Measurements from ENCODE around the gene TRIM17. TPM values are rescaled to one million over a fixed set of nuclear protein-coding genes. Genes with fewer than 3 reads are reported as not detected.

The TRIM17 gene
- total RNA-seq, 2 donors from 2014 or later = 1.7 to 1.9 TPM

- no peak for ATAC-seq (replicated peaks)
- H3K27ac Mint-ChIP-seq = no peak overlapping the region
- peaks cover 5% of the 10 kb centered on the region for H3K36me3 Mint-ChIP-seq (ENCODE audit: low read depth)
- no peak overlapping the region for H3K4me3 Mint-ChIP-seq
- H3K4me1 Mint-ChIP-seq = no peaks in the 10 kb centered on the region
- no peaks in the 10 kb centered on the region for H3K9me3 Mint-ChIP-seq
- peaks cover 5% of the 10 kb centered on the region for H3K27me3 Mint-ChIP-seq
Observed at GRCh38 chr1:228376262-228376628, 40.4 kb downstream of the TRIM17 start.

- no peak for ATAC-seq (replicated peaks)
- H3K4me3 Mint-ChIP-seq = no peak overlapping the region
- no peaks in the 10 kb centered on the region for H3K9me3 Mint-ChIP-seq
- no peak overlapping the region for H3K27ac Mint-ChIP-seq
- H3K4me1 Mint-ChIP-seq = no peaks in the 10 kb centered on the region
- peaks cover 5% of the 10 kb centered on the region for H3K27me3 Mint-ChIP-seq
- H3K36me3 Mint-ChIP-seq (ENCODE audit: low read depth) = peaks cover 5% of the 10 kb centered on the region
Observed at GRCh38 chr1:228375578-228376261, 40.9 kb downstream of the TRIM17 start.

GRCh38 chr1:228374711-228375577, 41.7 kb downstream of the TRIM17 start:
- H3K36me3 Mint-ChIP-seq (ENCODE audit: low read depth) = peaks cover 5% of the 10 kb centered on the region
- no peak for ATAC-seq (replicated peaks)
- no peaks in the 10 kb centered on the region for H3K4me1 Mint-ChIP-seq
- H3K27me3 Mint-ChIP-seq = peaks cover 5% of the 10 kb centered on the region
- no peak overlapping the region for H3K4me3 Mint-ChIP-seq
- H3K9me3 Mint-ChIP-seq = no peaks in the 10 kb centered on the region
- H3K27ac Mint-ChIP-seq = no peak overlapping the region

- no peak for ATAC-seq (replicated peaks)
- Mint-ChIP-seq H3K4me3 (no peak overlapping the region), H3K4me1 (no peaks in the 10 kb centered on the region), H3K27ac (no peak overlapping the region), H3K27me3 (peaks cover 3% of the 10 kb centered on the region), H3K36me3 (ENCODE audit: low read depth) (peaks cover 3% of the 10 kb centered on the region), H3K9me3 (no peaks in the 10 kb centered on the region)
Observed at GRCh38 chr1:228373681-228374571, 42.7 kb downstream of the TRIM17 start.

- H3K9me3 Mint-ChIP-seq = no peaks in the 10 kb centered on the region
- H3K27ac Mint-ChIP-seq = no peak overlapping the region
- no peak for ATAC-seq (replicated peaks)
- no peak overlapping the region for H3K4me3 Mint-ChIP-seq
- H3K36me3 Mint-ChIP-seq (ENCODE audit: low read depth) = no peaks in the 10 kb centered on the region
- no peaks in the 10 kb centered on the region for H3K27me3 Mint-ChIP-seq
- no peaks in the 10 kb centered on the region for H3K4me1 Mint-ChIP-seq
Observed at GRCh38 chr1:228373004-228373680, 43.5 kb downstream of the TRIM17 start.

GRCh38 chr1:228372183-228373003, 44.3 kb downstream of the TRIM17 start:
- Mint-ChIP-seq H3K4me3 (no peak overlapping the region), H3K27me3 (no peaks in the 10 kb centered on the region), H3K27ac (no peak overlapping the region), H3K36me3 (ENCODE audit: low read depth) (no peaks in the 10 kb centered on the region), H3K9me3 (no peaks in the 10 kb centered on the region), H3K4me1 (no peaks in the 10 kb centered on the region)
- no peak for ATAC-seq (replicated peaks)

- Mint-ChIP-seq H3K4me1 (no peaks in the 10 kb centered on the region), H3K27me3 (no peaks in the 10 kb centered on the region), H3K4me3 (no peak overlapping the region), H3K9me3 (no peaks in the 10 kb centered on the region), H3K36me3 (ENCODE audit: low read depth) (no peaks in the 10 kb centered on the region), H3K27ac (no peak overlapping the region)
- ATAC-seq (replicated peaks) = no peak
Observed at GRCh38 chr1:228371741-228372182, 44.9 kb downstream of the TRIM17 start.

GRCh38 chr1:228370941-228371740, 45.5 kb downstream of the TRIM17 start:
- Mint-ChIP-seq H3K36me3 (ENCODE audit: low read depth) (no peaks in the 10 kb centered on the region), H3K4me3 (no peak overlapping the region), H3K9me3 (no peaks in the 10 kb centered on the region), H3K27me3 (no peaks in the 10 kb centered on the region), H3K4me1 (no peaks in the 10 kb centered on the region), H3K27ac (no peak overlapping the region)
- ATAC-seq (replicated peaks) = no peak

GRCh38 chr1:228370439-228370940, 46.2 kb downstream of the TRIM17 start:
- Mint-ChIP-seq H3K36me3 (ENCODE audit: low read depth) (no peaks in the 10 kb centered on the region), H3K9me3 (no peaks in the 10 kb centered on the region), H3K4me3 (no peak overlapping the region), H3K4me1 (no peaks in the 10 kb centered on the region), H3K27ac (no peak overlapping the region), H3K27me3 (no peaks in the 10 kb centered on the region)
- ATAC-seq (replicated peaks) = no peak

GRCh38 chr1:228369608-228370438, 46.8 kb downstream of the TRIM17 start:
- Mint-ChIP-seq H3K4me3 (no peak overlapping the region), H3K9me3 (no peaks in the 10 kb centered on the region), H3K4me1 (no peaks in the 10 kb centered on the region), H3K27me3 (no peaks in the 10 kb centered on the region), H3K27ac (no peak overlapping the region), H3K36me3 (ENCODE audit: low read depth) (no peaks in the 10 kb centered on the region)
- ATAC-seq (replicated peaks) = no peak

GRCh38 chr1:228368801-228369607, 47.7 kb downstream of the TRIM17 start:
- H3K27me3 Mint-ChIP-seq = no peaks in the 10 kb centered on the region
- H3K4me3 Mint-ChIP-seq = no peak overlapping the region
- no peak overlapping the region for H3K27ac Mint-ChIP-seq
- ATAC-seq (replicated peaks) = no peak
- no peaks in the 10 kb centered on the region for H3K9me3 Mint-ChIP-seq
- H3K36me3 Mint-ChIP-seq (ENCODE audit: low read depth) = no peaks in the 10 kb centered on the region
- H3K4me1 Mint-ChIP-seq = no peaks in the 10 kb centered on the region
